Measurements from ENCODE around the gene KMO.

The KMO gene

GRCh38 chr1:241636291-241636690 is 104.1 kb downstream of the KMO start:
- no peak for DNase-seq (ENCODE audit: low read depth)
- peak overlapping the region; percentile 7 for H3K4me3 ChIP-seq (ENCODE audit: low read depth, low read length)
- TF ChIP-seq CTCF (IDR thresholded peaks at IDR 0.05; ENCODE audit: low read depth, low read length) = no peak
- no peak for TF ChIP-seq MAX (IDR thresholded peaks at IDR 0.05; ENCODE audit: low read depth, low read length)
- no peak for TF ChIP-seq MYC (IDR thresholded peaks at IDR 0.05; ENCODE audit: low read depth, low read length)
- no peak for TF ChIP-seq POLR2A (IDR thresholded peaks at IDR 0.05; ENCODE audit: extremely low read depth, insufficient read length)

GRCh38 chr1:241637046-241637590 is 104.9 kb downstream of the KMO start:
- TF ChIP-seq POLR2A (IDR thresholded peaks at IDR 0.05; ENCODE audit: extremely low read depth, insufficient read length) (no peak), MAX (IDR thresholded peaks at IDR 0.05; ENCODE audit: low read depth, low read length) (no peak)
- DNase-seq (ENCODE audit: low read depth) = no peak
- peak overlapping the region; percentile 95 for H3K4me3 ChIP-seq (ENCODE audit: low read depth, low read length)

- no peak for TF ChIP-seq MAX (IDR thresholded peaks at IDR 0.05; ENCODE audit: low read depth, low read length)
- no peak for TF ChIP-seq MYC (IDR thresholded peaks at IDR 0.05; ENCODE audit: low read depth, low read length)
- no peak for TF ChIP-seq POLR2A (IDR thresholded peaks at IDR 0.05; ENCODE audit: extremely low read depth, insufficient read length)
- TF ChIP-seq CTCF (IDR thresholded peaks at IDR 0.05; ENCODE audit: low read depth, low read length) = no peak
- DNase-seq (ENCODE audit: low read depth) = peak; percentile 75
- H3K4me3 ChIP-seq (ENCODE audit: low read depth, low read length) = peak overlapping the region; percentile 95
Measured at GRCh38 chr1:241637604-241638003, 105.4 kb downstream of the KMO start.

GRCh38 chr1:241638099-241638682 is 106.0 kb downstream of the KMO start:
- peak overlapping the region; percentile 95 for H3K4me3 ChIP-seq (ENCODE audit: low read depth, low read length)
- DNase-seq (ENCODE audit: low read depth) = no peak
- TF ChIP-seq MYC (IDR thresholded peaks at IDR 0.05; ENCODE audit: low read depth, low read length) = no peak
- no peak for TF ChIP-seq CTCF (IDR thresholded peaks at IDR 0.05; ENCODE audit: low read depth, low read length)
- TF ChIP-seq MAX (IDR thresholded peaks at IDR 0.05; ENCODE audit: low read depth, low read length) = no peak
- no peak for TF ChIP-seq POLR2A (IDR thresholded peaks at IDR 0.05; ENCODE audit: extremely low read depth, insufficient read length)

- TF ChIP-seq MAX (IDR thresholded peaks at IDR 0.05; ENCODE audit: low read depth, low read length) (no peak), POLR2A (IDR thresholded peaks at IDR 0.05; ENCODE audit: extremely low read depth, insufficient read length) (no peak), MYC (IDR thresholded peaks at IDR 0.05; ENCODE audit: low read depth, low read length) (no peak), CTCF (IDR thresholded peaks at IDR 0.05; ENCODE audit: low read depth, low read length) (no peak)
- peak; percentile 31 for DNase-seq (ENCODE audit: low read depth)
- H3K4me3 ChIP-seq (ENCODE audit: low read depth, low read length) = peak overlapping the region; percentile 95
Measured at GRCh38 chr1:241638909-241639622, 106.9 kb downstream of the KMO start.

- H3K4me3 ChIP-seq (ENCODE audit: low read depth, low read length) = peak overlapping the region; percentile 95
- TF ChIP-seq MYC (IDR thresholded peaks at IDR 0.05; ENCODE audit: low read depth, low read length) (peak; percentile 56), MAX (IDR thresholded peaks at IDR 0.05; ENCODE audit: low read depth, low read length) (peak; percentile 29), CTCF (IDR thresholded peaks at IDR 0.05; ENCODE audit: low read depth, low read length) (no peak)
- DNase-seq (ENCODE audit: low read depth) = peak; percentile 66
Measured at GRCh38 chr1:241639623-241640148, 107.5 kb downstream of the KMO start.

All from NB4 (cell line).